HFF-Myc (cell line): ENCODE data around the gene MYO18A.

Source experiments
- DNase-seq: peaks from one replicate; pipeline ENCODE4 v3.0.0-alpha.2; 2011; ENCODE audit warnings: low read depth; ENCODE audit errors: extremely low read depth
- H3K4me3 ChIP-seq: replicated peaks from 2 replicates; pipeline ENCODE4 v1.5.1; 2011; ENCODE audit warnings: low read depth, mild to moderate bottlenecking, control low read depth, low read length
- TF ChIP-seq, protein P1 (sequence below): IDR thresholded peaks from 2 replicates; pipeline ENCODE4 v1.5.1; 2012; ENCODE audit warnings: mild to moderate bottlenecking, low read depth, low read length, control low read depth; ENCODE audit errors: missing control alignments

Gene MYO18A

GRCh38 chr17:29042026-29042678 lies 138.0 kb downstream of the MYO18A start:
- no peak for DNase-seq
- TF ChIP-seq, protein P1, sequence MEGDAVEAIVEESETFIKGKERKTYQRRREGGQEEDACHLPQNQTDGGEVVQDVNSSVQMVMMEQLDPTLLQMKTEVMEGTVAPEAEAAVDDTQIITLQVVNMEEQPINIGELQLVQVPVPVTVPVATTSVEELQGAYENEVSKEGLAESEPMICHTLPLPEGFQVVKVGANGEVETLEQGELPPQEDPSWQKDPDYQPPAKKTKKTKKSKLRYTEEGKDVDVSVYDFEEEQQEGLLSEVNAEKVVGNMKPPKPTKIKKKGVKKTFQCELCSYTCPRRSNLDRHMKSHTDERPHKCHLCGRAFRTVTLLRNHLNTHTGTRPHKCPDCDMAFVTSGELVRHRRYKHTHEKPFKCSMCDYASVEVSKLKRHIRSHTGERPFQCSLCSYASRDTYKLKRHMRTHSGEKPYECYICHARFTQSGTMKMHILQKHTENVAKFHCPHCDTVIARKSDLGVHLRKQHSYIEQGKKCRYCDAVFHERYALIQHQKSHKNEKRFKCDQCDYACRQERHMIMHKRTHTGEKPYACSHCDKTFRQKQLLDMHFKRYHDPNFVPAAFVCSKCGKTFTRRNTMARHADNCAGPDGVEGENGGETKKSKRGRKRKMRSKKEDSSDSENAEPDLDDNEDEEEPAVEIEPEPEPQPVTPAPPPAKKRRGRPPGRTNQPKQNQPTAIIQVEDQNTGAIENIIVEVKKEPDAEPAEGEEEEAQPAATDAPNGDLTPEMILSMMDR = no peak
- no peak overlapping the region for H3K4me3 ChIP-seq

DNA sequence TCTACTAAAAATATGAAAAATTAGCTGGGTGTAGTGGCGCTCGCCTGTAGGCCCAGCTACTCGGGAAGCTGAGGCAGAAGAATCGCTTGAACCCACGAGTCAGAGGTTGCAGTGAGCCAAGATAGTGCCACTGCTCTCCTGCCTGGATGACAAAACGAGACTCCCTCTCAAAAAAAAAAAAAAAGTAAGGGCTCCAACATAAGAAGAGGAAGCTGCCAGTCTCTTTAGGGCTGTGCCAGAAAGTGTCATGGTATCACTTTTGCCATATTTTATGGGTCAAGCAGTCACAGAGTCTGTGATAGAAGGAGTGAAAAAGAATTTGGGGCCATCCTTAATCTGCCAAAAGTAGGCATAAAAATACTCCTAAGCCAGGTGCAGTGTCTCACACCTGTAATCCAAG lies 138.6 kb downstream of the MYO18A start:
- no peak for DNase-seq
- no peak overlapping the region for H3K4me3 ChIP-seq
- TF ChIP-seq, protein P1 = no peak

DNA sequence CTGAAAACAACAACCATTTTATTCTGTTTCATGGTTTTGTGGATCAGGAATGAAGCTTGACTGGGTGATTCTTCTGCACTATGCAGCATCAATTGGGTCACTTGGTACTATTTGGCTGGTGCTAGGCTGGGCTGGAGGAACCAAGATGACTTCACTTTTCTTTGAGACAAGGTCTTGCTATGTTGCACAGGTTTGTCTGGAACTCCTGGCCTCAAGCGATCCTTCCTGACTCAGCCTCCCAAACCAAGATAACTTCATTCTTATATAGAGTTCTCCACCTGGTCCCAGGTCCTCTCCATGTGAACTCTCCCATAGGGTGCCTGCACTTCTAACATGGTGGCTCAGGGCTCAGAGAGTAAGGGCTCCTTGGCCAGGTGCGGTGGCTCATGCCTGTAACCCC lies 139.1 kb downstream of the MYO18A start:
- TF ChIP-seq, protein P1 = no peak
- no peak for DNase-seq
- no peak overlapping the region for H3K4me3 ChIP-seq

GRCh38 chr17:29039764-29040598 lies 140.2 kb downstream of the MYO18A start:
- DNase-seq = peak; percentile 4
- H3K4me3 ChIP-seq = no peak overlapping the region
- TF ChIP-seq, protein P1 = no peak

DNA sequence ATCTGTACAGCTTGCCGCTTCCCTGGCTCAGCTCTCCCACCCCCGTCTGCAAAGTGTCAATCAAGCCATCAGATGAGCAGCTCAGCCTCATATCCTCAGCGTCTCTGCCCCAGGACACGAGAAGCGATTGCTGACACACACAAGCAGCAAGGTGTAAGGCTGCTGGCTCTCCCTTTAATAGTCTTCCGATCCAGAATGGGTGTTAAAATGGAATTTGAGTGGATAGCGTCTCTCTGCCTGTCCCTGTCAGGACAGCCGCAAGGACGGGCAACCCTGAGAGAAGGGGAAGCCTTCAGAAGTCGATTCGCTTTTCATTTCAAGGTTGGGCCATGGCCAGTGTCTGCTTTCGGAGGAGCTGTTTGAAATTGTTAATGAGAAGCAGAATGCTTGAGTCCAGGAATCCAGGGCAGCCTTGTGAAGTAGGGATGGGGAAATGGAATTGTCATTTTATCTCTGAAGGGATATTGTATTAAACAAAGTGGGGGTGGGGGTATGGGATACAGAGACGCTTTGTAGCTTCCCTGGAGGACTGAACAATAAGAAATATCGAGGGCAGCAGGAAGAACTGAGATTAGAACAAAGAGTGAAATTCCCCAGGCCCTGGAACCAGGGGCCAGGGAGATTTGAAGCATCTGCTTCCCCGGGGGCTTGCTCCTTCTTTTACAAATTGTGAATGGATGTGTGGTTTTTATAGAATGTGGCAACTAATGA lies 142.0 kb downstream of the MYO18A start:
- H3K4me3 ChIP-seq = no peak overlapping the region
- TF ChIP-seq, protein P1 = no peak

GRCh38 chr17:29037739-29038084 lies 142.5 kb downstream of the MYO18A start:
- TF ChIP-seq, protein P1 = no peak
- DNase-seq = no peak
- H3K4me3 ChIP-seq = no peak overlapping the region

More for the DNA sequence above, 142.0 kb downstream of the MYO18A start:
- no peak for DNase-seq
